GM12892 (cell line): Measurements from ENCODE around the gene HP.

Experiments
- POLR2A ChIP-seq: IDR thresholded peaks from 2 replicates; pipeline ENCODE4 v1.6.1; 2011; ENCODE audit warnings: low read depth, low read length, control low read depth
- POLR2AphosphoS5 ChIP-seq: IDR thresholded peaks from 2 replicates; pipeline ENCODE4 v1.6.1; 2011; ENCODE audit warnings: low read depth, low read length, control low read depth
- TAF1 ChIP-seq: IDR thresholded peaks from 2 replicates; pipeline ENCODE4 v1.6.1; 2011; ENCODE audit warnings: low read depth, mild to moderate bottlenecking, control low read depth, low read length, borderline replicate concordance

DNA sequence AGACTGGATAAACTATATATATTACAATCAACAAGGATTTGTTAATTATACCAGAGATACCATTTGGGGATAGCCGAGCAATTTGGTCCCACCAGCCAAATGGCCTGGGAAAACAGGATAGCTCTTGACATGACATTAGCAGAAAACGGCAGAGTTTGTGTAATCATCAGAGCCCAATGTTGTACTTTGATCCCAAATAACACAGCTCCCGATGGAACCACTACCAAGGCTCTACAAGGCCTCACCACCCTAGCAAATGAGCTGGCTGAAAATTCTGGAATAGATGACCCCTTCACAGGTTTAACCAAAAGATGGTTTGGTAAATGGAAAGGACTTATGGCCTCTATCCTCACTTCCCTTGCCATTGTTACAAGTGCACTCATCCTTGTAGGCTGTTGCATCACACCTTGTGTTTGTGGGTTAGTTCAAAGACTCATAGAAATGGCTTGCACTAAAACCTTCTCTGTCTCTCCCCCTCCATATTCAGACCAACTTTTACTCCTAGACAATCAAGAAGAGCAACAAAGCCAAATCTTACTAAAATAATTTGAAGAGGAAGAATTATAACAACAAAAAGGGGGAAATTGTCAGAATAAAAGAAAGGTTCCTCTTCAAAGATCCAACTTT lies 29.6 kb downstream of the HP start:
- TF ChIP-seq POLR2A, result no peak
- TF ChIP-seq TAF1, result no peak
- TF ChIP-seq POLR2AphosphoS5, result no peak
